BLaER1 (cell line): ENCODE measurements around the gene TEAD1.

Source experiments
- H3K27ac ChIP-seq: shearing (Covaris generic); formaldehyde crosslinking; 2 replicates; pipeline ENCODE4 v1.8.1; 2022
- H3K27me3 ChIP-seq: shearing (Covaris generic); formaldehyde crosslinking; 2 replicates; pipeline ENCODE4 v1.8.1; 2022
- H3K36me3 ChIP-seq: shearing (Covaris generic); formaldehyde crosslinking; 2 replicates; pipeline ENCODE4 v1.8.1; 2022
- H3K4me1 ChIP-seq: shearing (Covaris generic); formaldehyde crosslinking; 2 replicates; pipeline ENCODE4 v1.8.1; 2022
- H3K4me2 ChIP-seq: shearing (Covaris generic); formaldehyde crosslinking; 2 replicates; pipeline ENCODE4 v1.8.1; 2022
- H3K4me3 ChIP-seq: shearing (Covaris generic); formaldehyde crosslinking; 2 replicates; pipeline ENCODE4 v1.8.1; 2022
- H3K9ac ChIP-seq: shearing (Covaris generic); formaldehyde crosslinking; 2 replicates; pipeline ENCODE4 v1.8.1; 2022
- H3K9me3 ChIP-seq: shearing (Covaris generic); formaldehyde crosslinking; 2 replicates; pipeline ENCODE4 v1.8.1; 2022
- H4K20me1 ChIP-seq: shearing (Covaris generic); formaldehyde crosslinking; 2 replicates; pipeline ENCODE4 v1.8.1; 2022
- Cebpa-rat ChIP-seq: shearing (Covaris generic); IDR thresholded peaks from 2 replicates; pipeline ENCODE4 v1.8.1; 2022

The TEAD1 gene

GRCh38 chr11:12777208-12777874, 103.1 kb downstream of the TEAD1 start:
- Histone ChIP-seq H3K9me3 (no peaks in the 10 kb centered on the region), H3K4me2 (no peak overlapping the region), H3K9ac (no peak overlapping the region), H3K4me3 (no peak overlapping the region), H3K27me3 (no peaks in the 10 kb centered on the region), H4K20me1 (no peaks in the 10 kb centered on the region), H3K36me3 (no peaks in the 10 kb centered on the region), H3K4me1 (no peaks in the 10 kb centered on the region), H3K27ac (no peak overlapping the region)
- no peak for TF ChIP-seq Cebpa-rat

DNA sequence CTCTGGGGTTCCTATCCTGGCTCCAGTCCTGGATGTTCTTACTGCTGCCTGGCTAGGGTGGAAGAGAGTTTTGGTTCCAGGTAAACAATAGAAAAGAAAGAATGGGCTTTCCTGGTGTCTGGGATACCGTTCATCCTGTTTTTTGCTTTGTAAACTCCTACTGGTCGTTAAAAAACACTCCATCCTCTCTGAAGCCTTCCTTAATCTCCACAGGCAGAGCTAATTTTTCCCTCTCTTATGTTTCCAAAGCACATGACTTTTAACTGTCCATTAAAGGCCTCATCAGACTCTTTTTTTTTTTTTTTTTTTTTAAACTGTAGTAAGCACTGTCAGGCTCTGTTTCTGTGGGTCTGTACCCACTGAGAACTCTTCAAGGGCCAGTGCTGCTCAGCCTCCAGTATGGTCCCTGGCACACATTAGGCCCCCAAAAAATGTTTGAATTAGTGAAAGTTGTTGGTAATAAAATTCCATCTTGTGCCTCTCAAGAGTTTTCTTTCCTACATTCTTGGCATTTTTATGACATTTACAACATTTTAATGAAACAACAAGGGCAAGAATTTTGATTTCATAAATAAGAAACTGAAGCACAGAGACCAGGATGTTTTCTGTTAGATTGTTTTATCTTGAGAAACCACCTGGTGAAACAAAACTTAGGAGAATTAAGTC, 104.2 kb downstream of the TEAD1 start:
- Histone ChIP-seq H3K4me2 (no peak overlapping the region), H4K20me1 (no peaks in the 10 kb centered on the region)

GRCh38 chr11:12783765-12784164, 109.5 kb downstream of the TEAD1 start:
- Histone ChIP-seq H4K20me1 (no peaks in the 10 kb centered on the region), H3K27ac (no peak overlapping the region), H3K4me2 (no peak overlapping the region), H3K27me3 (no peaks in the 10 kb centered on the region), H3K36me3 (no peaks in the 10 kb centered on the region), H3K9me3 (no peaks in the 10 kb centered on the region), H3K9ac (no peak overlapping the region), H3K4me1 (no peaks in the 10 kb centered on the region), H3K4me3 (no peak overlapping the region)
- TF ChIP-seq Cebpa-rat, result no peak

More for the DNA sequence above, 104.2 kb downstream of the TEAD1 start:
- no peaks in the 10 kb centered on the region for H3K4me1 ChIP-seq
- no peaks in the 10 kb centered on the region for H3K27me3 ChIP-seq
- no peak overlapping the region for H3K4me3 ChIP-seq
- no peak overlapping the region for H3K27ac ChIP-seq
- TF ChIP-seq Cebpa-rat, result no peak
- no peaks in the 10 kb centered on the region for H3K36me3 ChIP-seq
- no peaks in the 10 kb centered on the region for H3K9me3 ChIP-seq
- H3K9ac ChIP-seq, result no peak overlapping the region

DNA sequence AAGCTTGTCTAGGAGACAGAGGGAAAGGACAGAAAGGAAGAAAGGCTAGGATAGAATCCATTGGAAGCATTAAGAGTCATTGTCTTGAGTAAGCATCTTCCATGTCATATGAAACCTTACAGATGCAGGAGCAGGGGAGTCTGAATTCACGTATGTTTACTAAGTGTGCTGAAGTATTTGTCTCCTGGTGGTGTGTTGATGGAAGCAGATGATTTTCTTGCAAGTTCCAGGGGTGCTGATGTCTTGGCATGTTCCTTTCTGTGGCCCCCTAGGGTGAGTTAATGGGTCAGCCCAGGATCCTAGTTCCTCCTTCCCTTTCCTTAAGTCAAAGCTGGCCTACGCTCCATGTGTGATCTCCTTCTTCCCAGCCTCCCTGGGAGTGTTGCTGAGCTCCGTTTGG, 110.2 kb downstream of the TEAD1 start:
- Histone ChIP-seq H3K4me1 (no peaks in the 10 kb centered on the region), H3K36me3 (no peaks in the 10 kb centered on the region), H3K4me2 (no peak overlapping the region), H3K27ac (no peak overlapping the region), H3K9me3 (no peaks in the 10 kb centered on the region), H3K9ac (no peak overlapping the region), H4K20me1 (no peaks in the 10 kb centered on the region), H3K27me3 (no peaks in the 10 kb centered on the region), H3K4me3 (no peak overlapping the region)
- no peak for TF ChIP-seq Cebpa-rat

DNA sequence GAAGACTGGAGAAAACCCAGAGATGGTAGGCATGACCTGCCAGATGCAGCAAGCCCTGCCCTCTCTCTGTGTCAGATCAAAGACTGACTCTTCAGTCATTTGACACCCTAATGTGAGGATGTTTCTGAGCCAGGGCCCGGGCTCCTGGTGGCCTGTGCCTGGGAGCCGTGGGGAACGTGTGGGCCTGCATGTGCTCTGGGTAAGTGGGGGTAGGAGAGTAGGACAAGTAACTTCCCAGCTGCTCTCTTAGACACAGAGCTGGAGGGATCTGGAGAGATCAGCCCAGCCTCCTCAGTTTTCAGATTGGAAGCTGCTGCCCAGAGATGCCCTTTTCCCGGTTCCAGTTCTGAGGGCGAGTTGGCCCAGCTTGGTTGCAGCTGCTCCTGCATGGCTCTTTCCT, 110.8 kb downstream of the TEAD1 start:
- Histone ChIP-seq H3K4me1 (no peaks in the 10 kb centered on the region), H3K27ac (no peak overlapping the region), H3K4me2 (no peak overlapping the region), H3K27me3 (no peaks in the 10 kb centered on the region), H3K9me3 (no peaks in the 10 kb centered on the region), H4K20me1 (no peaks in the 10 kb centered on the region), H3K9ac (no peak overlapping the region), H3K4me3 (no peak overlapping the region), H3K36me3 (no peaks in the 10 kb centered on the region)
- no peak for TF ChIP-seq Cebpa-rat

- Histone ChIP-seq H3K27me3 (no peaks in the 10 kb centered on the region), H3K9ac (no peak overlapping the region), H4K20me1 (no peaks in the 10 kb centered on the region), H3K36me3 (no peaks in the 10 kb centered on the region), H3K4me3 (no peak overlapping the region), H3K27ac (no peak overlapping the region), H3K4me1 (no peaks in the 10 kb centered on the region), H3K4me2 (no peak overlapping the region), H3K9me3 (no peaks in the 10 kb centered on the region)
- TF ChIP-seq Cebpa-rat, result no peak
These were observed 111.7 kb downstream of the TEAD1 start for GRCh38 chr11:12785901-12786300.

DNA sequence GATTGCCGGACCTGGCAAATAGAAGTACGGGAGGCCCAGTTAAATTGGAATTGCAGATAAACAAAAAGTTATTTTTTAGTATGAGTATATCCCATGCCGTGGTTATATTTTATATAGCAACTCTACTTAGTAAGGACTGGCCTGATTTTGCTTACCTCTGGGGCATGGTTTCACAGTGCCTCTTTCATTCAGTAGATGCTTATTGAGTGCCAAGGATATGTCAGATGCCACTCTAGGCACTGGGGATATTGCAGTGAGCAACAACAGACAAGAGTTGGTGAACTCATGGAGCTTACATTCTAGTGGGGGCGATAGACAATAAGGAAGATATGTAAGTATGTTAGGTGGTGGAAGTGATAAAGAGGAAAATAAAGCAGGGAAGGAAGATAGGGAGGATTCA, 112.2 kb downstream of the TEAD1 start:
- Histone ChIP-seq H3K4me2 (no peak overlapping the region), H4K20me1 (no peaks in the 10 kb centered on the region), H3K4me1 (no peaks in the 10 kb centered on the region), H3K27me3 (no peaks in the 10 kb centered on the region), H3K9me3 (no peaks in the 10 kb centered on the region), H3K4me3 (no peak overlapping the region), H3K36me3 (no peaks in the 10 kb centered on the region), H3K9ac (no peak overlapping the region), H3K27ac (no peak overlapping the region)
- no peak for TF ChIP-seq Cebpa-rat

- Histone ChIP-seq H4K20me1 (no peaks in the 10 kb centered on the region), H3K4me2 (no peak overlapping the region)
- TF ChIP-seq Cebpa-rat, result no peak
These were observed 112.7 kb downstream of the TEAD1 start for GRCh38 chr11:12786891-12787290.

DNA sequence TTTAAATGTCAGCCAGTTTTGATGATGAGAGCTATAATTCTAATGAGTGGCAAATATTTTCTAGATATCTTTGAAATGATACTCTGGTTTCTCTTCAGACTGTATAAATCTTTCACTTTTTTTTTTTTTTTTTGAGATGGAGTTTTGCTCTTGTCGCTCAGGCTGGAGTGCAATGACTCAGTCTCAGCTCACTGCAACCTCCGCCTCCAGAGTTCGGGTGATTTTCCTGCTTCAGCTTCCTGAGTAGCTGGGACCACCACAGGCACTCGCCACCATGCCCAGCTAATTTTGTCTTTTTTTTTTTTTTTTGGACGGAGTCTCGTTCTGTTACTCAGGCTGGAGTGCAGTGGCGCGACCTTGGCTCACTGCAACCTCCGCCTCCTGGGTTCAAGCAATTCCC, 113.6 kb downstream of the TEAD1 start:
- no peak overlapping the region for H3K27ac ChIP-seq
- no peaks in the 10 kb centered on the region for H3K27me3 ChIP-seq
- no peaks in the 10 kb centered on the region for H3K4me1 ChIP-seq
- no peak overlapping the region for H3K4me2 ChIP-seq
- TF ChIP-seq Cebpa-rat, result no peak
- no peaks in the 10 kb centered on the region for H3K36me3 ChIP-seq
- H3K9ac ChIP-seq, result no peak overlapping the region
- H3K9me3 ChIP-seq, result no peaks in the 10 kb centered on the region
- H3K4me3 ChIP-seq, result no peak overlapping the region
- no peaks in the 10 kb centered on the region for H4K20me1 ChIP-seq

More at GRCh38 chr11:12786891-12787290, 112.7 kb downstream of the TEAD1 start:
- Histone ChIP-seq H3K27ac (no peak overlapping the region), H3K27me3 (no peaks in the 10 kb centered on the region), H3K4me1 (no peaks in the 10 kb centered on the region), H3K4me3 (no peak overlapping the region), H3K36me3 (no peaks in the 10 kb centered on the region), H3K9me3 (no peaks in the 10 kb centered on the region), H3K9ac (no peak overlapping the region)

- no peaks in the 10 kb centered on the region for H4K20me1 ChIP-seq
- H3K4me1 ChIP-seq, result no peaks in the 10 kb centered on the region
- H3K27ac ChIP-seq, result no peak overlapping the region
- no peaks in the 10 kb centered on the region for H3K27me3 ChIP-seq
- H3K4me2 ChIP-seq, result no peak overlapping the region
- H3K36me3 ChIP-seq, result no peaks in the 10 kb centered on the region
- no peak overlapping the region for H3K4me3 ChIP-seq
- no peaks in the 10 kb centered on the region for H3K9me3 ChIP-seq
- H3K9ac ChIP-seq, result no peak overlapping the region
- no peak for TF ChIP-seq Cebpa-rat
These were observed 114.8 kb downstream of the TEAD1 start for GRCh38 chr11:12789054-12789453.
